HG03432 (cell line): ENCODE data around the gene MAP7.
"Not testable (repeated sequence)": the region's sequence is repeated elsewhere in the genome, so short reads cannot be mapped to it uniquely, and the experiment has no call there.

Experiments used
- ATAC-seq: cut with Tn5 transposase; IDR thresholded peaks from one replicate; pipeline ENCODE4 v1.9.1; 2021; ENCODE audit warnings: mild to moderate bottlenecking, moderate library complexity; ENCODE audit not compliant: unreplicated experiment

Gene MAP7

DNA sequence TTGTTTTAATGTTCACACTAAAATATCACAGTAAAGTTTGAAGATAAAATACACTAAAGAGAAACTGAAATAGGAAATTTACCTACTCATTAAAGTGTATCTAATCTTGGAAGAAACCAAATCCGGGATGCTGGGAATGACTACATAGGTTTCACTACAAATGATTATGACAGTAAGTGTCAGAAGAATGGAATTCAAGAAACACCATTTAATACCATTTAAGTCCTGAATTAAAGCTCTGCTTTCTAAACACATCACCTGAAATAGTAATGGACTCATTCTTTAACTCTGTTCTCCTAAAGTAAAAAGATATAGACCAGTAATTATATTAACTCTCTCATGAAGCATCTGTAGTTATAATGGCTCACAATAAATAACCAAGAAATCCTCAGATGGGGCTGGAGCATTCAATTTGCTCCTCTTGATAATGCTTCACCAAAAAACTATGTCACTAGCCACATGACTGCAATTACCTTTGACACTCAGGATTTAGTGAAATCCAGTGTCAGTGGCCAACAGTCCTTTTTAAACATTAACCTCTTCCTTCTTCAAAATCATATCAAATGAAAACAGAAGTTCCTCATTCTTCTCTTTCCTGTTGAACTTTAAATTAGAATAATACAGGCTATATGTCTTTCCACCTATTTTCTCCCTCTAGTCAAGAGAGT, 41.4 kb downstream of the MAP7 start:
- ATAC-seq, result no peak

DNA sequence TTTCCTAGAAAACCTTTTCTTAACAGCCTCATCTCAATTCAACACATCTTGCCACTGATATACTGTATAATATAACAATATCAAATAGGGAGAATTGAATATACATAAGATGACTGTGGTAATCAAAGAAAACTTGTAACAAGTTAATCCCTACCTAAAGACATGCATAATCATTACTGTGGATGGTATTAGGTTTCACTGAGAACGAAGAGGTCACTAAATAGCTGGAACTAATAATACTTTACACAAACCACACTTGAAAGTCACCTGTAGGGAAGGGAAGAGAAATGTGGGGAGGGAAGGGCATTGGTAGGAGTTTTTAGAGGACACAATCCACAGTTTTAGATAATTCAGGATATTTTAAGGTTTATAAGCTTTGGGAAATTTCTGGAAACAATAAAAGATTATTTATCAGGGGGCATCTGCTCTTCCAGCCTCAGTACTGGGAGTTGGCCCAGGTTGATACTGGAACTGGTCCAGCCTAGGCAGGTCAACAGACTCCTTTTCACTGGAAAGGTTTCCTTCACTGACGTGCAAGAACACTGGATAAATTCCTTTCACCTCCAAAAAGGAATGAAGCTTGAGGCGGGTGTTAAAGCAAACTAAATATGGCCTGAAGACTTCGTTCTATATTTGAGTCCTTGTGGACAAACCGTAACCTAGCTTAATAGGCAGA, 44.0 kb downstream of the MAP7 start:
- no peak for ATAC-seq

DNA sequence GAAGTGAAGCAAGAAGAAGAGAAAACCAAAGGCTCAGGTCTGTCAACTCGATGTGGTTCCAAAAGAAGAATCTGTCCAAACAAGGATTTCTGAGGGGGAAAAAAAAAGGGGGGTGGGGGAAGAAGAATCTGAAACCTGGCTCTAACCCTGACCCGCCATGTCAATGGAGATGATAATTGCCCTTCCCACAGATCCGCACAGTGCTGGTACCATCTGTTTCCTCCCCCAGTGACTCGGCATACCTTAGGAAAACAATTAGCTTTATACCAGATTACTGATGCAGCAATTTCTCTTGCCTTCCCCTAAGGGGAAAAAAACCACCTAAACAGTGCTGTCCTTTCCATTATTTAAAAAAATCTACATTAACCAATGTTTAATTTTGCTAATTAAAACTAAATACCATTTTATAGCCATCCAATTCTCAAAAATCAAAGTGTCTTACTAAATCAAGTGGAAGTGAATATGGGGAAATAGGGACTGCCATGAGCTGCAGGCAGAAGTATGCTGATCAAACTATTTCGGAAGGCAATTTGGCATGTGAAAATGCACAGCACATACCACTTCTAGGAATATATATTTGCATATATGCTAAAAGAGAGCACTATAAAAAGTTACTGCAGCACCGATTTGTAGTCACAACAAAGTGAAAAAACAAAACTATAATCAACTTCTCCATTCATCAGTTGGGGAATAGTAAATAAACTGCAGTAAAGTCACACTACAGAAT, 46.8 kb downstream of the MAP7 start:
- ATAC-seq, result no peak

DNA sequence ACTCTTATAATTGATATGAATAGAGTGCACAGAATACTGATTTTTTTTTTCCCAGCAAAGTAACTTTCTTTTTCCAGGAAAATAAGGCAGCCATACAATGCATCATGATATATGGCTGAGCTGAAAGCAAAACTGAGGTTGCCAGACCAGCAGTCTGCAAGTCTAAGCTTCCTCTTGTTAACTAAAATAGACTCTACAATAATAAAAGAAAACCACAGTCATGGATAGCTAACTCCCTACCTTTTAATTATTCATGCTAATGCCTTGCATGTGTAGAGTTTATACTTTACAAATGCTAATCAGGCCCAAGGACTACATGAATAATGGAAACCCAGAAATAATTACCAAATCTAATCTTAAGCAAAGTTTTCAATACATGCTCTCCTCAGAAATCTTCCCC, 47.4 kb downstream of the MAP7 start:
- no peak for ATAC-seq

DNA sequence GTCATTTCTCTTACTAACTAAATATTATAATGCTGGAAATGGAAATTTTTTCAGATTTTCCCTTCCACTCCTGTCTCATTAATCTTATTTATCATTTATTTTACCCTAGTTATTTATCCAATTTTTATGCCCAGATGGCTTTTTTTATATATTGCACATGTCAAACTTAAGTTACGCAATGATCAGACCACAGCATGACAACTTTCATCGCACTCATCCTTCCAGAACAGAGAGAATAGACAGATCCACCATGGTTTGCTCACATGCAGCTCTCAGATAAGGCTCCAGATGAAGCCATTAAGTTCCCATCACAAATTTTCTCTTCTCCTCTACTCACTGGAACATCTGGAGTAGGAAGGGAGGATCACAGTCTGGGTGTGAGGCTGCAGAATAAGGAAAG, 48.7 kb downstream of the MAP7 start:
- no peak for ATAC-seq

DNA sequence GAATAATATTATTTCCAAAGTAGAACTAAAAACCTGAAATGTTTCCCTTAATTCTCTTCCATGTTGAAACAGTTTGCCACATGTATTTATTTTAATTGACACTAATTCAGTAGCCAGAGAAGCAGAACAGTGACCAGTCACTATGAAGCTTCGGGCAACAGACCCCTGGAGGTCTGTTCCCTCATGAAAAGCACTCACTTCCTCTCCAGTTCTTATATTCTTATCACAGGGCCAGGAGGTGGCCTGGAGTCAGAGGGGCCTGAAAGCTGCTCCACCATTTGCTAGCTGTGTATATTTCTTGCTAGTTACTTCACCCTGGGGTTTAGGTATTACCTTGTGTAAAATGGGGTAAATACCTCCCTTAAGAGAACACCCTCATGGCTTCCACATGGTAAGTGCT, 49.1 kb downstream of the MAP7 start:
- ATAC-seq, result no peak

DNA sequence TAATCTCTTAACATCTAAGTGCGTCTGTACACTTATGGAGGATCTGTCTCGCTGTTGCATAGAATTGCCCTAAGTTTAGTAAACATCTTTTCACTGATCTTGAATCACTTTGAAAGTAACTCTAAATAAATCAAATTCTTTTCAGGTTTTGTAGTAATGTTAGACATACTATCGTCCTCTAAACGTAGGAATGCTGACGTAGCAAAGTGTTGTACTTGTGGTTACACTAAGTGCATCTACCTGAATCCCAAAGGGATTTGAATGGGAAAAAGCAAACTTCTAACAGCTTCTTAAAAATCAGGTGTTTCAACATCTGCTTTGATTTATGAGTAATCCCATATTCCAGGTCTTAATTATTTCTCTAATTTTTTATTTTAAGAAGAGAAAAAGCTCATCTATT, 49.8 kb downstream of the MAP7 start:
- ATAC-seq, result no peak

DNA sequence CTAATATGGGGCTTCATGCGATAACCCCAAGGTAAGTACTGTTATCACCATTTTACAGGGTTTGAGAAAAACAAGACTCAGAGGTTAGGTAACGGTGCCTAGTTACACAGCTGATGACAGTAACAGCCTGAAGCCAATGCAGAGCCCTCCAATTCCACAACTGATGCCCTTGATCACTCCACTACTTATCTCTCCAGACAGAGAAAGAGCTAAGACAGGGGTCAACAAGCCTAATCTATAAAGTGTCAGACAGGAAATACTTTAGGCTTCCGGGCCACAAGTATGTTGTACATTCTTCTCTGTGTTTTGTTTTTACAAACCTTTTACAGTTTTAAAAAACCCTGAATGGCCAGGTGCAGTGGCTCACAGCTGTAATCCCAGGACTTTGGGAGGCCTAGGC, 50.9 kb downstream of the MAP7 start:
- ATAC-seq, result no peak

DNA sequence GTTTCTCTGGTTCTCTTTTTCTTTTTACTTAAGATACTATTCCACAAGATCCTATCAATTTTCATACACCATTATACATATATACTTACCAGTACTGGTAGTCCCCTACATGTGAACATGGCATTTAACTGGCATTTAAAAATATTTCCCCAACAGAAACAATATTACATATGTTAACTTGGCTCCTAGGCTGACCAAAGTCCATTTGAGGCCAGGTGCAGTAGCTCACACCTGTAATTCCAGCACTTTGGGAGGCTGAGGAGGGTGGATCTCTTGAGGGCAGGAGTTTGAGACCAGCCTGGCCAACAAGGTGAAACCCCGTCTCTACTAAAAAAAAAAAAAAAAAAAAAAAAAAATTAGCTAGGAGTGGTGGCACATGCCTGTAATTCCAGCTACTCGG, 53.8 kb downstream of the MAP7 start:
- ATAC-seq, result not testable (repeated sequence)

DNA sequence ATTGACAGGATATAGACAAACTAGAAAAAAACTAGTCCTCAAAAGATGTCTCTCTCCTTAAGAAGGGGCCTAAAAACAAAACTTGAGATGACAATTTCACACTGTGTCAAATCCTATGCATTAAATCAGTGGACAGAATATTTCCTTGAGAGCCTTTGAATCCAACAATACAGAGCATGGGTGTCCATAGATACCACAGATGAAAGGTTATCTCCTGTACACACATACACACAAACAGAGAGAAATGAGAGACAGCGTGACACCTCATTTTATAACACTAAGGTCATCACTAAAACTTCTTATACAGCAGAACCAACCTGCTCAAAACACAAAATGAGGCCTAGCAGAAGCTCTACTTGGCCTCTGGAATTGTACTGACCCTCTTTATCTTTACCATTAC, 55.5 kb downstream of the MAP7 start:
- ATAC-seq, result no peak

DNA sequence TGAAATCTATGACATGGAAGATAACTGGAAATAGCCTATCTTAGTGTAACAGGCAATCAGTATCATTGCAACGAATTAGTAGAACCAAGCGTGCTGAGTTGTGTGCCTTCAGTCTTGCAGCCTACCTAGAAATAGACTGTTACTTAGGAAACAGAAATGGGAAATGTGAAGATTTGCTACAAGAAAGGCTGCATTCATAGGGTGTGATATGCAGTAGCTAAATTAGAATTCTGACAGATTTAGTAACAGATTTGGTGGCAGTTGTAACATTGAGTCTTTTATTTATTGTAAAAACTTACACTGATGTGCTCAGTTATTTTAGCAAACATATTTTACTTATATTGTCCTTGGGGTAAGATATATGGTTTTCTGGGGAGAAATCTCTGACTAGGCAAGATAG, 56.2 kb downstream of the MAP7 start:
- ATAC-seq, result no peak

DNA sequence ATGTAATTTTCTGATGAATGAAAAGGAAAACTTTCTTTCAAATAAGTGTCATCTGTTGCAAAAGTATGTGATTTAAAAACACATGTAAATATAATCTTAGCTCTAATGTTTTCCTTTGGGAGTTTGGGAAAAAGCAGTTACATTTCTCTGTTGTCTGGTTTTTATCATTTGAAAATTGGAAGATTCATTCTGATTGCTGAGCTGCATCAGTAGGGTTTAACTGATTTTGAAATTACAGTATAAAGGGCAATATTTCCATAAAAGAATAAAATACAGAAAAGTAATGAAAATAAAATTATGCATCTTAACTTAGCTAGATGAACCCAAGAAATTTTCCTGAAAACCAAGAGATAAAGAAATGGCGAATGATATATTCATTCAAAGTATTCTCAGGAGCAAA, 57.8 kb downstream of the MAP7 start:
- ATAC-seq, result no peak

DNA sequence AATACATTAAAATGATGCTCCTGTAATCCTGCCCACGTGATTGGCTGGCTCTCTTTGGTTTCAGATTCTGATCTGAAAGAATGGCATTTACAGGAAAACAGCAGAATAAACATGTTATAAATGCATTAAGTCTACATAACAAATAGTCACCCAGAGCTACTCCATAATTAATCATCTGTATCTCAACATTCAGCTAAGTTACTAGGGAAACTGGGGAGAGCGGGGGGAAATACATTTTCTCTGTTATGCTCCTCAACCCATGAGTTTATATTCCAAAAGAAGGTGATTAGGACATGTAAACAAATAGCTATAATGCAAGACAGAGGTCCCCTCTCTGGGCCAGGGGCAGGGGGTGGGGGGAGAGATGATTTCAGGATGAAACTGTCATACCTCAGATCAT, 58.5 kb downstream of the MAP7 start:
- ATAC-seq, result no peak

DNA sequence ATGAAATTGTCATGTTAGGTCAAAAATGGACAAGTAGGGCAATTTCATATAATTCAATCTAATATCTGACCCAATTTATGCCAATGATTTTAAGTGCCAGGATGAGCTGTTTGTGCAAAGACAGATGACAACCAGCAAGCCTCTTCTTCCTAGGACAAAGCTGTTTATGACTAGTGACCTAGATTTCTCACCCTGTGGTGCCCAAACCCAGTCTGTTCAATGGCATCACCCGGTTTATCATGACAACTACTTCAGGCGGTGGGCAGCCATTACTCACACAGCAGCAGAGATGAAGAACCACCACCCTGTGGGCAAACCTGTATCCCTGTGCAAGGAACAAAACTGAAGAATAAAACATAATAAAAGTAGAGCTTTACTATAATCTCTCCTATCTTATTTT, 59.0 kb downstream of the MAP7 start:
- no peak for ATAC-seq

DNA sequence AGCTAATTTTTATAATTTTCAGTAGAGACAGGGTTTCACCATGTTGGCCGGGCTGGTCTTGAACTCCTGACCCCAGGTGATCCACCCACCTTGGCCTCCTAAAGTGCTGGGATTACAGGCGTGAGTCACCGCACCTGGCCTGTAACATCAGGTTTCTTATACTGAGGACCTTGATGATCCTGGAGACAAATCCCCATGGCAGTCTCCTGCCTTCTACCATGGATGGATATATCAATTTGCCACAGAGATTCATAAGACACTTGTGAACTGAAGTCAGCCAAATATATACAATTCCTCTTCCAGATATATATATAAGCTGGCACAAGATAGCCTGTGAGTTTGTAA, 60.6 kb downstream of the MAP7 start:
- ATAC-seq, result not testable (repeated sequence)

DNA sequence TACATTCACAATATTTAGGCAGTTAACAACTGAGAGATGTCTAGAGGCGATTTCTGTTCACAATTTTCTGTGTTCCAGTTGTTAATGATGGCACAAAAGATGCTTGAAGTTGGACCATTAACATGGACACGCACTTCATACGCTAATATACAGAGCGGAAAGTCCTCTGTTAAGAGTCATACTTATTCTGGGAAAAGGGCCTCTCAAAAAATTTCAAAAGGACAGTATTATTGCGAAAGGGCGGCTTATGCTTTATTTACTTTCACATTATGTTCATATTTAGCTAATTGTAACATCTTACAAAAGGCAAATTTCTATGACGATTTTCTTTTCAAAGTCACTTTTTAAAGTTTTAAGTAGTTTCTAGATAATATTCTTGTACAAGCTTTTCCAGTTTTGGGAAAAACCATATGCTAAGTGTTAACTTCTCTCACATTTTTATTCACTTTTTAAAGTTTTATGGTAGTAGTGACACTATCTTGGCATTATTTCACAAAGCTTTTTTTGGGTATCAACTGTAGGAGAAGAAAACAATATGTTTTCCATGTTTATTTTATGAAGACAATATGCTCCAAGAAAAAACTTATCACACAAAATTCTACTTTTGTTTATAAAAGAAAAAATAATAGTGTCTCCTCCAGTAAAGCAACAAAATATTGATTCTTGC, 62.3 kb downstream of the MAP7 start:
- no peak for ATAC-seq

DNA sequence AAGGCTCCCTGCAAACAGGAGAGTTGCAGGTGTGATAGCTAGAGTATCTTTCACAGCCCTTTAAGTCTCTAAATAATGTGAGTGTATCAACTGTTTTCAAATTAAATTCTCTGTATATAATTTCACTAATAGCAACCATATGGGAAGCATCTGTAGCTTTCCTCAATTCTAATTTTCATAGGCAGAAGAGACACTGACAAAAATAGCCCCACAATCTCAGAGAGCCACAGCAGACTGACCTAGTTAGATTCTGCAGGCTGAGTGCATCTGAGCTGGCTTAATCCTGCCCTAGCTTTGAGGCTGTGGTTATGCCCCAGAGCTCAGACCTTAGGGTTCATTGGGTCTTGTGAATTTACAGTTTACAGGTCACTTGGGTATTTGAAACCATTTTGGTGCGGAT, 63.9 kb downstream of the MAP7 start:
- ATAC-seq, result no peak

DNA sequence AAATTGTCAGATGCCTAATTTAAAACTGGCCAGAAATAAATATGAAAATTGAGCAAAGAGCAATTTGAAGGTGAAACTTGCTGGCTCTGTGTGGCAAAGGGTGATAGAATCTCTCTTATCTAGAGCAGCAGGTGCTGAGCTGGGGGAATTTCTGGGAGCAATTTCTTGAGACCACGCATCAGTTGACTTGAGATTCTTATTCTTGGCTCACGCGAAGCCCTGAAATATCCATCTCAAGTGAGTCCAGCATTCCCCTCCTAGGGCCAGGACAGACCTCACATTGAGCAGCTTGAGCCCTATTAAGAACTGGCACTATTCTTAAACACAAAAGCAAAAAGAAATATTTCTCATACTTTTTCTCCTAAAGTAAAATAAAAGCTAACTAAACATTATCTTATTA, 66.3 kb downstream of the MAP7 start:
- ATAC-seq, result no peak

DNA sequence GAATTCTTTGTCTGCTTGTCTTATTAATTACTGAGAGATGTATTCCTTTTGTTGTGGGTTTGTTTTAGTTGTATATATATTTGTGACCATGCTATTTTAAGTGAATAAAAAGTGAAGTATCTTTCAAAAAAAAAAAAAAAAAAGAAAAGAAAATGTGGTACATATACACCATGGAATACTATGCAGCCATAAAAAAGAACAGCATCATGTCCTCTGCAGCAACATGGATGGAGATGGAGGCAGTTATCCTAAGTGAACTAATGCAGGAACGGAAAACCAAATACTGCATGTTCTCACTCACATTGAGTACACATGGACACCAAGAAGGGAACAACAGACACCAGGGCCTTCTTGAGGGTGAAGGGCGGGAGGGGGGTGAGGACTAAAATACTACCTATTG, 67.2 kb downstream of the MAP7 start:
- ATAC-seq, result not testable (repeated sequence)

DNA sequence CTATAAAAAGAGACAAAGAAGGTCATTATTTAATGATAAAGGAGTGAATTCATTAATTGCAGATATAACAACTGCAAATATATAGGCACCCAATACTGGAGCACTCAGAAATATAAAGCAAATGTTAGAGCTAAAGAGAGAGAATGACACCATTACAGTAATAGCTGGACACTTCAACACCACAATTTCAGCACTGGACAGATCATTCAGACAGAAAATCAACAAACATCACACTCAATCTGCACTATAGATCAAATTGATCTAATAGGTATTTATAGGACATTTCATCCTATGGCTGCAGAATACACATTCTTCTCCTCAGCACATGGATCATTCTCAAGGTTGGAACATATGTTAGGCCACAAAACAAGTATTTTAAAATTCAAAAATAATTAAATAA, 72.7 kb downstream of the MAP7 start:
- no peak for ATAC-seq

DNA sequence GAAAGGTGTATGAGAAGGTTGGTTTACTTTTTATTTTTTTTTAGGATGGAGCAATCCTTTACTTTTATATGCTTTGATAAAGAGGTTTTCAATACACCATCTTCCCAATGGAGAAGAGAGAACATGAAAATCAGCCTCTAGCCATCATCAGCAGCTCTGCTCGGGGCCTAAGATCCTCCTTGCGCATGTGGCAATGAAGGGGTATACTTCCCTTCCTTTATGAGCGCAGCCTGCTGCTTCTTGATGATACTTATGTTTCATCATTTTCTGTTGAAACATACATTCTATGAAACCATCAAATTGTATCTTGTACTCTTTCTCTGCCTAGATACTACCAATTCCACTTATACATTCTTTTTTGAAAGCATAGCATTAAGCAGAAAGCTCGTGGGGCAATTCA, 74.5 kb downstream of the MAP7 start:
- ATAC-seq, result no peak

DNA sequence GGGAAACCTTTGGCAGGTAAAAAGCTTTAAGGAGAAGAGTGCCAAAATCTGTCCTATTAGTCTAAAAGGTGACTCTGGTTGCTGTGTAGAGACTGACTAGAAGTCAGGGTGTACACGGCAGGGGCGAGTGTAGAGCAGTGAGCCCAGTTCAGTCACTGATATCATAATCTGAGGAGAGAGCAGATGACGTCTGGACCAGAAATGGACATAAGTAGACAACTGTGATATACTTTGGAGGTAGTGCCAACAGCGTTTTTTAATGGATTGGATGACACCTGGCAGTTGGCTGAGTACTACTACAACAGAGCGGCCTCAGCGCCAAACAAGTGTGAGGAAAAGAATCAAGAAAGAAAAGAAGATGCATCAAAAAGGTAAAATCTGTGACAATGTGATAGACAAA, 76.0 kb downstream of the MAP7 start:
- ATAC-seq, result no peak
